Astrocyte of the spinal cord (primary cell): ENCODE data around the gene TOP3A.
A peak's percentile ranks its signal among the peaks of the same experiment; 100 is the strongest.

Source experiments
- DNase-seq: peaks from one replicate; pipeline ENCODE4 v3.0.0; 2011; ENCODE audit warnings: low read depth, low spot score
- H3K4me3 ChIP-seq: 2 replicates; pipeline ENCODE4 v1.5.1; 2011; ENCODE audit warnings: low read depth, mild to moderate bottlenecking, low read length, moderate library complexity
- in situ Hi-C: cut with HindIII; loops from 2 replicates; pipeline ENCODE4 v1.10.0; 2017; ENCODE audit warnings: low sequenced_read_pairs
- TF ChIP-seq, protein P1 (sequence below): IDR thresholded peaks from 2 replicates; pipeline ENCODE4 v1.5.1; 2012; ENCODE audit warnings: low read depth, mild to moderate bottlenecking, low read length, inconsistent platforms

The TOP3A gene

DNA sequence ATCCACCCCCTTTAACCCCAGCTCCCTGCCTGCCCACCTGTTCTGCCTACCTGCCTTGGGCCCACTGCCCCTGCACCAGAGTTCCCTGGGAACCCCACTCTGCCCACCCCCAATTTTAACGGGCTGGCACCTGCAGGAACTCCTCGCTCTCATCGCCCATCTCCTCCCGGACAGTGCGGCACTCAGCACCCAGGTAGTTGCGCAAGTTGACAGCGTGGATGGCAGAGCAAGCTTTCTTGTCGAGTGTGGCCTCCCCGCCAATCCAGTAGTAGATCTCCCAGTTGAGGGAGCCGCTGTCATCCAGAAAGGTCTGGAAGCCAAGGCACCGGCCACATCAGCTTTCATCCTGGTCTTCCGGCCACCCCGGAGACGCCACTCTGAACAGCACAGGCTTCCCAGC, 64.1 kb downstream of the TOP3A start:
- no peak for DNase-seq
- H3K4me3 ChIP-seq: no peak overlapping the region
- in situ Hi-C loops: no loop called here
- TF ChIP-seq, protein P1, sequence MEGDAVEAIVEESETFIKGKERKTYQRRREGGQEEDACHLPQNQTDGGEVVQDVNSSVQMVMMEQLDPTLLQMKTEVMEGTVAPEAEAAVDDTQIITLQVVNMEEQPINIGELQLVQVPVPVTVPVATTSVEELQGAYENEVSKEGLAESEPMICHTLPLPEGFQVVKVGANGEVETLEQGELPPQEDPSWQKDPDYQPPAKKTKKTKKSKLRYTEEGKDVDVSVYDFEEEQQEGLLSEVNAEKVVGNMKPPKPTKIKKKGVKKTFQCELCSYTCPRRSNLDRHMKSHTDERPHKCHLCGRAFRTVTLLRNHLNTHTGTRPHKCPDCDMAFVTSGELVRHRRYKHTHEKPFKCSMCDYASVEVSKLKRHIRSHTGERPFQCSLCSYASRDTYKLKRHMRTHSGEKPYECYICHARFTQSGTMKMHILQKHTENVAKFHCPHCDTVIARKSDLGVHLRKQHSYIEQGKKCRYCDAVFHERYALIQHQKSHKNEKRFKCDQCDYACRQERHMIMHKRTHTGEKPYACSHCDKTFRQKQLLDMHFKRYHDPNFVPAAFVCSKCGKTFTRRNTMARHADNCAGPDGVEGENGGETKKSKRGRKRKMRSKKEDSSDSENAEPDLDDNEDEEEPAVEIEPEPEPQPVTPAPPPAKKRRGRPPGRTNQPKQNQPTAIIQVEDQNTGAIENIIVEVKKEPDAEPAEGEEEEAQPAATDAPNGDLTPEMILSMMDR: no peak

DNA sequence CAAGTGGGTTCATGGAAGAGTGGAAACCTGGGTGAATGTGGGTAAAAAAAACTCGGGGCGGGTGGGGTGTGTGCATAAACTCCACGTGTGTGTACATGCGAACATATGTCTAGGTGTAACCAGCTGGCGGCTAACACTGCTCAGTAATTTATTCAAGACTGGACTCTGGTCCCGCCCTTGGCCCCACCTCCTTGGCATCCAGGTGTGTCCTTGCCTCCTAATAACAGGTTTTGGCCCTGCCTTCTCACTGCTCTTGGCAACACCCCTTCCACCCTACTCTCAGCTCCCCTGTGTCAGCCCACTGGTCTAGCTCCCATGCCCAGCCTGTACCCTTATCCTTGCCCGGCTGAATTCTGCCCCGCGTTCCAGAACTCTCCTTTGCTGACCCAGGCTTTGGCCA, 64.5 kb downstream of the TOP3A start:
- TF ChIP-seq, protein P1: no peak
- in situ Hi-C loops: no loop called here
- DNase-seq: no peak
- H3K4me3 ChIP-seq: no peak overlapping the region

DNA sequence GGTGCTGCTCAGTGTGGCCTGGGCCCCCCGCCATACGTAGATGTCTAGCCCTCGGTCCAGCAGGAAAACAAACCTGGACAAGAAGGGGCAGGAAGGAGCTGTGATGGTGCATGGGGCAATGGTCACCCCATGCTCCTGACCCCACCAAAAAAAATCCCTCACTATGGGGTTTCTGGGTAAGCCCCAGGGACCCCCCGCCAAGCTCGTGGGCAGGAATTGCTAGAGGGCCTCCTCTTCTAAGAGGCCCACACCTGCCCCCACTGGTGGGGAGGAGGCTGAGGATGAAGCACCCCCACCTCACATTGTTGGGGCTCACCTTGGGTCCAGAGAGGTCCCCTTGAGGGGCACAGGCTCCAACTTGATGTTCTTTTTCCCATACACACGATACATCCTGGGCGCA, 66.0 kb downstream of the TOP3A start:
- DNase-seq: no peak
- no peak overlapping the region for H3K4me3 ChIP-seq
- in situ Hi-C loops: no loop called here
- TF ChIP-seq, protein P1: no peak

DNA sequence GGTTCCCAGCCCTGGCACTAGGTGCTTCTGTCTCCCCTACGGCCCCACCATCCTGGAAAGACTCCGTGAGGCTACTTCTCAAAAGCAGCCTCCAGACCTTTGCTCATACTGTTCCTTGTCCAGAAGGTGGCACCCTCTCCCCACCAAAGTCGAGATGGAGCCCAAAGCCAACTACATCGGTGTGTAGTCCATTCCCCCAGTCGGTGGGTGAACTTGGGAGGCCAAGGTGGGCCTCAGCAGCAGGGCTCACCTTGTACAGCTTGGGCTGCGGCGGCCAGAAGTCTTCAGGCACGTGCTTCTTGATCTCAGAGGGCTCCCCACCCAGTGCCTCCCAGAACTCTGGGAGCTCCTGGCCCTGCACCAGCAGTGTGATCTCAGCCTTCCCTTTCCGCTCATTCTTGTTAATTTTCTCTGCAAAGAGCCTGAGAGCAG, 66.5 kb downstream of the TOP3A start:
- TF ChIP-seq, protein P1: peak; percentile 75

DNA sequence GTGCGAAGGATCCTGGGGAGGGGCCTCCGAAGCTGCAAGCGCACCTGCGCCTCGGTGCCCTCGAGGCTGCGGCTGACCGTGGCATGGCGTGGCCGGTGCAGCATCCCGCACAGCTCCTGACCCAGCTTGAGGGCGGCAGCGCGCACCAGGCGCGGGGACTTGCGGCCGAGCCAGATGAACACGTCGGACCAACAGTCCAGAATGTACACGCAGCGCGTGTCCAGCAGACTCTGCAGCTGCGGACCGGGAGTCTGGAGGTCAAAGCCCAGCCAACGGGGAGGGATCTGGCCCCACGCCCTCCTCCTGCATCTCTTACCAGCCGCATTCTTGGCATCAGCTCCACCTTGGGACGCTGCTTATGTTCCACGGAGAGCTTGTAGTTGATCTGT, 67.2 kb downstream of the TOP3A start:
- no peak overlapping the region for H3K4me3 ChIP-seq
- in situ Hi-C loops: no loop called here
- no peak for DNase-seq
- TF ChIP-seq, protein P1: no peak

More for the DNA sequence above, 66.5 kb downstream of the TOP3A start:
- in situ Hi-C loops: no loop called here
- DNase-seq: peak; percentile 66
- H3K4me3 ChIP-seq: no peak overlapping the region

DNA sequence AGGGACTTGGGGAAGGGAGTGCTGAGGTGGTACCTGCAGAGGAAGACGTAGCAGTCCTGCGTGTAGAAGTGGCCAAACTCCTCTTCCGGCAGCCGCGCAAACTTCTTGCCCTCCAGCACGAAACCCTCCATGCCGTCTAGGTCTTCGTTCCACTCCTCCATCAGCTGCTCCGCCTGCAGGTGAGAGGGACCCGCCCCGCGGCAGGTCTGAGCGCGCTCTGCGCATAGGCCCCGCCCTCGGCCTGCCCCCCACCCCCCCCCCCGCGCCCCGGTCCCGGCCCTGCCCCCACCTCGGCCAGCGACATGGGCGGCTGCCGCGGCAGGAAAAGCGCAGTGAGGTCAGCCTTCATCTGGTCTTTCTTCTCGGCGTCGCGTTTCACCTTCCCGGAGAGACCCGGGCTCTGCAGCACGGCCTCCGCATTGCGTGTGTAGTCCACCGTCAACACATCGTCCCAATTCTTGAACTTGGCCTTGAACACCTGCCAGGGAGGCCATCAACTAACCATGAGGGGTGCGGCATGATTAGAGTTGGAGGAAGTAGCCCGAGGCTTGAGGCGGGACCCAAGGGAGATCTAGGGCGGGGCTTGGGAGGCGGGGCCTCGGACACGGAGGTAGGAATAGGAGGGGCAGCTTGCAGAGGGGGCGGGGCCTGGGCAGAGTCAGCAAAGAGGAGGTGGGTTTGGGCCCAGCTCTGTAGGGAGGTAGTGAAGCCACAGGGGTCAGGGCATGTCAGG, 67.7 kb downstream of the TOP3A start:
- in situ Hi-C loops: no loop called here
- no peak overlapping the region for H3K4me3 ChIP-seq
- TF ChIP-seq, protein P1: no peak
- DNase-seq: no peak
